Measurements from ENCODE around the gene ZER1. TPM values are rescaled to one million over a fixed set of nuclear protein-coding genes. Genes with fewer than 3 reads are reported as not detected.
"Not testable (repeated sequence)": the region's sequence is repeated elsewhere in the genome, so short reads cannot be mapped to it uniquely, and the experiment has no call there.

Gene ZER1
- polyA plus RNA-seq, 3 donors, result 29.1 to 32.2 (median 30.4) TPM

DNA sequence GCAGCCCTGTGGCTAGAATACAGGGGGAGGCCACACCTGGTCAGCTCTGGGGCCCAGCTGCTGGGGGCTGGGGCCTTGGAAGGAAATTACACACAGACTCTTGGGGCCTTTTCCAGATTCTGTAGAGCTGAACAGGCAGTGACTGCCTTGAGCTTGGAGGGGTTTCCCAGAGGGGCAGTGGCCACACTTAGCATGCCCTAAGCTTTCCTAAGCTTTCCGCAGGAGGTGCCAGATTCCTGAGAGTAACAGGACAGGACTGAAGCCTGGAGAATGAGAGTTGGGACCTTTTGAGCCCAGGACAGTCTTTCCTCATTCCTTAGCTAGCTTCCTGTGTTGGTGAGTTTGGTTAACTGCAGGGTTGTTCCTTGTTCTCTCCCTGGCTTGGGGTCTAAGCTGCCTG, 16.7 kb upstream of the ZER1 start:
- DNase-seq (ENCODE audit: low read depth in 3 of 3, low spot score in 2 of 3), result no peak

DNA sequence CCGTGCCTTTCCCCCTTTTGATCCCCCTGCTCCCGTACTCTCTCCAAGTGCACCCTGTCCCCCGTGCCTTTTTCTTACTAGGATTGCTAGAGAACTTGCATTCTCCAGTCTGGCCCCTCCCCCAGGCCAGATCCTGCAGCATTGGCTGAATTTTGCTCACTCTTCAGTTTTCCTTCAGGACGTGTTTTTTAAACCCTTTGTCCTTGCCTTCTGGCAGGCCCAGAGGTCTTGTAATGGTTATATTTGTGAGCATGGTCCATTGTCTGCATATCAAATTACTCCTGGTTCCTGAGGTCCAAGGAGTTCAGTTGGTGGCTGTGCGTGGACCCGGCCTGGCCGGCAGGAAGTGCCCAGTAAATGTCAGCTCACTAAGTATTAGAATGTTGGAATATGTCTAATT, 15.9 kb upstream of the ZER1 start:
- DNase-seq (ENCODE audit: low read depth in 3 of 3, low spot score in 2 of 3), result no peak

DNA sequence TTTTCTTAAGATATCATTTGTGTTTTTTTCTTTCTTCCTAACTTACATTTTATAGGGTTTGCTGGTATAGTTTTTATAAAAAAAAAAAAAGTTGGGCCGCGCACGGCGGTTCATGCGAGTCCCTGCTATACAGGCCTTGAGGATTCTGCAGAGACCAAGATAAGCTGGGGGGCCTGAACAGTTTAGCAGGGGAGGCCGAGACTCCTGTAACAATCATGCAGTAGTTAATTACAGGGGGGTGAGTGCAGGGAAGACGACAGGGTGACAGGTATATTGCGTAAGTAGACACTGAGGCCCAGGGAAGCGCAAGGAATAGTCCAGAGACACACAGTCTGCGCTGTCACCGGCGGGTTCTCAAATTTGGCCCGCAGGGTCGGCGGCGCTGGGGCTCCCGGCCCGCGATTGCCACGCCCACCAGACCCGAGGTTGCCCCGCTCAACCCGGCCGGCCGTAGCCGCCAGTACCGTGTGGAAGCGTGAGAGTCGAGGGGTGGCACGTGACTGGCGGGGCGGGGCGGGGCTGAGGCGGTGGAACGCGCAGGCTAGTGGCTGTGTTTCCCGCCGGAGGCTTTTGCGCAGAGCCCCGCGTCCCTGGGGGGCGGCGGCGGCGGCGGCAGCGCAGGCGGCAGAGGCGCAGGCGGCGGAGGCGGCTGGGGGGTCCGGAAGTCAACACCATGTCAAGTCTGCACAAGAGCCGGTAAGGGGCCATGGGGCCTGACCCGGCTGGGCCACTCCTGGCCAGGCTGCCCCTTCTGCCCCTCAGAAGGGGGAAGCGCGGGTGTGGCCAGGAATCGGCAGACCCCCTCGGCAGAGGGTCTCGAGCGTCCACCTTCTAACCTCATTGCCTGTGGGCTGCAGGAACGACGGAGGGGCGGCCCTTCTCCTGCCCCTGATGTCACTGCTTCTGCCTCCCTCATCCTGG, 15.2 kb upstream of the ZER1 start, which contains the start of gene TBC1D13:
TBC1D13 (plus strand) TSS at position 573 of the 921 bp plus-strand sequence; CDS start at position 674, 101 bp downstream.
- DNase-seq (ENCODE audit: low read depth in 3 of 3, low spot score in 2 of 3), result peak in 1 of 3 donors; percentile 51

DNA sequence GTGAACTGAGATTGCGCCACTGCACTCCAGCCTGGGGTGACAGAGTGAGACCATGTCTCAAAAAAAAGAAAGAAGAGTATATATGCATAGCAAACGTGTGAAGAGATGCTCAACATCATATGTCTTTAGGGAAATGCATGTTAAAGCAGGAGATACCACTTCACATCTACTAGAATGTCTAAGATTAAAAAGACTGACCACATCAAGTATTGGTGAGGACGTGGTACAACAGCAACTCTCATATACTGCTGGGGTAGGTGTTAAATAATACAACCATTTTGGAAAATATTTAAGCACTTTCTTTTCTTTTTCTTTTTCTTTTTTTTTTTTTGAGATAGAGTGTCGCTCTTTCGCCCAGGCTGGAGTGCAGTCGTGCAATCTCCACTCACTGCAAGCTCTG, 13.7 kb upstream of the ZER1 start:
- DNase-seq (ENCODE audit: low read depth in 3 of 3, low spot score in 2 of 3), result no peak

DNA sequence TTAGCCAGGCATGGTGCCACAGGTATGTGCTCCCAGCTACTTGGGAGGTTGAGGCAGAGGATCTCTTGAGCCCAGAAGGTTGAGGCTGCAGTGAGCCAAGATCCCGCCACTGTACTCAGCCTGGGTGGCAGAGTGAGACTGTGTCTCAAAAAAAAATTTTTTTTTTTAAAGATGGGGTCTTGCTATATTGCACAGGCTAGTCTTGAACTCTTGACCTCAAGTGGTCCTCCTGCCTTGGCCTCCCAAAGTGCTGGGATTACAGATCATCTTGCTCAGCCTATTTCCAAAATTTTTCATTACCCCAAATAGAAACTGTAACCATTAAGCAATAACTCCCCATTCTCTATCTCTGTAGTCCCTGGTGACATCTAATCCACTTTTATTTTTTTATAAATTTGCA, 10.9 kb upstream of the ZER1 start:
- DNase-seq (ENCODE audit: low read depth in 3 of 3, low spot score in 2 of 3), result no peak

DNA sequence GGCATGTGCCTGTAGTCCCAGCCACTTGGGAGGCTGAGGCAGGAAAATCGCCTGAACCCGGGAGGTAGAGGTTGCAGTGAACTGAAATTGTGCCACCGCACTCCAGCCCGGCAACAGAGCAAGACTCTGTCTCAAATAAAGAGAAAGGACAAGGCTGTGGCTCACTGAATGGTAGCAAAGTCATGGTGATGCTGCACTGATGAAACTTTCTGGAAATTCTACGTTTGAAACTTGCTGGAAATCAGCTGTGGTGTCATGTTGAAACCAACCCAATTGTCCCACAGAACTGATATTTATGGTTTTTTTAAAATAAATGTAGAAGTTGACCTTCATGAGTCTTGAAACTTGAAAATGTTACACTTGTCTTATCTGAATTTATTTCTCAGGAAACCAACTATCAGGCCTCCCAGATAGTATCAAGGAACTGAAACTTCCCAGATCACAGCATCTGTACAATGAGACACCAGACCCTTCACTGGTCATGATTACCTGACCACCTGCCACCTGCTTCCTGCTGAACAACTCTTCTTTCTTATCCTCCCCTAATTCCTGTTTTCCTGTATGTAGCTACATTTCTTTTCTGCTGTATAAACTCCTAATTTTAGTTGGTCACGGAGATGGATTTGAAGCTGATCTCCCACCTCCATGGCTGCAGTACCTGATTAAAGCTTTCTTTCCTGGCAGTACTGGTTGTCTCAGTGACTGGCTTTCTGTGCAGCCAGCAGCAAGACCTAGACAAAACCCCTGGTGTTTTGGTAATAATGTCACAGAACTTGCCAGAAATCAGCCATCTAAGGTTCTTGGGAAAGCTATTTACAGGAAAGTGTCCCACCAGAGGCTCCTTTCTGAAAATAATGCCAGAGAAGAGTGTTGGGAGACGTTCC, 9.7 kb upstream of the ZER1 start:
- DNase-seq (ENCODE audit: low read depth in 3 of 3, low spot score in 2 of 3), result no peak

DNA sequence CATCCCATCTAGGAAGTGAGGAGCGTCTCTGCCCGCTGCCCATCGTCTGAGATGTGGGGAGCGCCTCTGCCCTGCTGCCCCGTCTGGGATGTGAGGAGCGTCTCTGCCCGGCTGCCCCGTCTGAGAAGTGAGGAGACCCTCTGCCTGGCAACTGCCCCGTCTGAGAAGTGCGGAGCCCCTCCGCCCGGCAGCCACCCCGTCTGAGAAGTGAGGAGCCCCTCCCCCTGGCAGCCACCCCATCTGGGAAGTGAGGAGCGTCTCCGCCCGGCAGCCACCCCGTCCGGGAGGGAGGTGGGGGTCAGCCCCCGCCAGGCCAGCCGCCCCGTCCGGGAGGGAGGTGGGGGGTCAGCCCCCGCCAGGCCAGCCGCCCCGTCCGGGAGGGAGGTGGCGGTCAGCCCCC, 8.4 kb upstream of the ZER1 start:
- not testable (repeated sequence) for DNase-seq (ENCODE audit: low read depth in 3 of 3, low spot score in 2 of 3)

DNA sequence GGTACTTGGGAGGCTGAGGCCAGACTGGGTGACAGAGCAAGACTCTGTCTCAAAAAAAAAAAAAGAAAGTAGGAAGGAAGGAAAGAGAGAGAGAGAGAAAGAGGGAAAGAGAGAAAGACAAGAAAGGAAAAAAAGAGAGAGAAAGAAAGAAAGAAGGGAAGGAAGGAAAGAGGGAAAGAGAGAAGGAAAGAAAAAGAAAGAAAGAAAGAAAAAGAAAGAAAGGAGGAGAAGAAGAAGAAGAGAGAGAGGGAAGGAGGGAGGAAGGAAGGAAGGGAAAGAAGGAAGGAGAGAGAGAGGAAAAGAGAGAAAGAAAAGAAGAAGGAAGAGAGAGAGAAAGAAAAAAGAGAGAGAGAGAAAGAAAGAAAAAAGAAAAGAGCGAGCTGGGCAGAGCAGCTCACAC, 3.1 kb upstream of the ZER1 start:
- DNase-seq (ENCODE audit: low read depth in 3 of 3, low spot score in 2 of 3), result no peak

DNA sequence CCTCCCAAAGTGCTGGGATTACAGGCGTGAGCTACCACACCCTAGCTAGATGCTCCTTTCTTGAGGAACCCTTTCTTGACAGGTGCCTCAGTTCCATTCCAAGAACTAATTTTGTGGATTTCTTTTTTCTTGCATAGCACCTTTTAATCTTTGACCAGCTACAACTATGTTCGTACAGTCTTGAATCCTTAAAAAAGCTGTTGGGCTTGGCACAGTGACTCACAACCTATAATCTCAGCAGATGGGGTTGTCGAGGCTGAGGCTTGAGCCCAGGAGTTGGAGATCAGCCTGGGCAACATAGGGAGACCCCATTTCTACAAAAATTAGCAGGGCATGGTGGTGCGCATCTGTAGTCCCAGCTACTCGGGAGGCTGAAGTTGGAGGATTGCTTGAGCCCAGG, 1.3 kb upstream of the ZER1 start:
- DNase-seq (ENCODE audit: low read depth in 3 of 3, low spot score in 2 of 3), result no peak

DNA sequence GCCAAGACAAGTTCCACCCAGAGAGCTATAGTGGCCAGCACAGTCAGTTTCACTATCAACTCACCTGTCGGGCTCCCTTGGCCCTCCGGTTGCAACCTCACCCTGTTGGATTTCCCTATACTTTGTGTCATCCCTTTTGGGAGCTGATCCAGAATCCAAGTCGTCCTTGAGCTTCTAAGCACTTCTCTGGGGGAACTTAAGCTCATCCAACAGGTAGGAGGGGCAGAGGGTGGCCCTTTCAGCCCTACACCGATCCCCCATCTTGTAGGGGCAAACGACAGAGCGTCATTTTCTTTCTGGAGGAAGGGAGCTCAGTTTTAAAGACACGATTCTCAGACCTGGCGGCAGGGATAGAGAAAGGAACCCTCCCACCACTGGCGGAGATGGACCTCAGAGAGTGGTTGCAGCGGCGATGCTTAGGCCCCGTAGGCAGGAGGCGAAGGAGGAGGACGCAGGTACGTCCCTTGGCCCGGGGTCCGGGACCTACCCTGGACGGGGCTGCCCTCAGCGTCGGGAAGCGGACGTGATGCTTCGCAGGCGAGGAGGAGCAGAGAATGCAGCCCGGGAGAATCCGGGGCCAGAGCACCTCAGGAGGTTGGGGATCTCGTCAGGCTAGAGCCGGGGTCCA, 519 bp downstream of the ZER1 start:
- no peak for DNase-seq (ENCODE audit: low read depth in 3 of 3, low spot score in 2 of 3)

DNA sequence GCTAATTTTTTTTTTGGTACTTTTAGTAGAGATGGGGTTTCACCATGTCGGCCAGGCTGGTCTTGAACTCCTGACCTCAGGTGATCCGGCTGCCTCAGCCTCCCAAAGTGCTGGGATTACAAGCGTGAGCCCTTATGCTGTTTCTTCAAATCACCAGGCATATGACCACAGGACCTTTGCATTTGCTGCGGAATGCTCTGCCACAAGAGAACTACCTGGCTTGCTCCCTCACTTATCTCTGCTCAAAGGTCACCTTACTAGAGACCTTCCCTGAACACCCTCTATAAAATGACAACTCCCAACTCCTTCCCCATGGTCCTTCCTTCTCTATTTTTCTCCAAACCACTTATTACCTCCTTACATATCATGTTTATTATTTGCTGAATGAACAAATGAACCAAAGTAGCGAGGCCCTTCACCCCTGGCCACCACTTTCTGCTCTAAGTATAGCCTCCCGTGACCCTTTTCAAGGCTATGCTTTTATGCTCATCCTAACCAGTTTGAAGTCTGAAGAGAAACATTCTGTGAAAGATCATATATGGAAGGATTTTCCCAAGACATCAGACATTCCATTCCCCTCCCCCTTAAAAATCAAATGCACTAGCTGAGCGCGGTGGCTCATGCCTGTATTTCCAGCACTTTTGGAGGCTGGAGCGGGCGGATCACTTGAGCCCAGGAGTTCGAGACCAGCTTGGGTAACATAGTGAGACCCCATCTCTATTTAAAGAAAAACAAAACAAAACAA, 1.3 kb downstream of the ZER1 start:
- DNase-seq (ENCODE audit: low read depth in 3 of 3, low spot score in 2 of 3), result no peak

DNA sequence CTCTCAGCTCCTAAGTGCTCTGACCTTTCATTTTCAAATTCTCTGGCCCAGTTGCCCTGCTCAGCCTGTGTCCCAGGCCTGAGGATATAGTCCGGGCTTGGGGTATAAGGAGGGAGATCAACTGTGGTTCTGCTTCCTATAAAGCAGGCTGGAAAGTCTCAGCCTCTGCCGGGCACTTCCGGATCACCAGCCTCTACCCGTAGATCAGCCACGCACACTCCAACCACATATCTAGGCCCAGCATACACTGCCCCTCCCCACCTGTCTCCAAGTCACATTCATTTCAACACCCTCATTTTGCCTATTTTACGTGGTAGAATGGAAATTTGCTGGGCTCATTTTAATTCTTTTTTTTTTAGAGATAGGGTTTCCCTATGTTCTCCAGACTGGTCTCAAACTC, 3.1 kb downstream of the ZER1 start:
- no peak for DNase-seq (ENCODE audit: low read depth in 3 of 3, low spot score in 2 of 3)

DNA sequence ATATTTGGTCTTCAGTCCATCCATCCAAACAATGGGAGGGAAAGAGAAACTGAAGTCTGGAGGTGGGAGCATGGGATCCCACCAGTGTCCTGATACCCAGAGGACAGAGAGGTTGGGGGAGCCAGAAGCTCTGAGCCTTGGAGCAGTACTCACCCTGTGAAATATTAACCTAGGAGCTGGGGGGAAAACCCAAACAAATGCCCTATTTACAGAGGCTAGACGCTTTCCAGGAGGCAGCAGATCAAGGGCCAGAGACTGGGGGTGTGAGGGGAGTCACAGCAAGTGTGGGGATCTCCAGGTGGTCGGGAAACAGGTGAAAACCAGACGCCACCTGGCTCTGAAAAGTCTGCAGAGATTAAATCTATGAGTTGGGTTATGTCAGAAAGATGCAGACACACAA, 6.2 kb downstream of the ZER1 start:
- no peak for DNase-seq (ENCODE audit: low read depth in 3 of 3, low spot score in 2 of 3)

DNA sequence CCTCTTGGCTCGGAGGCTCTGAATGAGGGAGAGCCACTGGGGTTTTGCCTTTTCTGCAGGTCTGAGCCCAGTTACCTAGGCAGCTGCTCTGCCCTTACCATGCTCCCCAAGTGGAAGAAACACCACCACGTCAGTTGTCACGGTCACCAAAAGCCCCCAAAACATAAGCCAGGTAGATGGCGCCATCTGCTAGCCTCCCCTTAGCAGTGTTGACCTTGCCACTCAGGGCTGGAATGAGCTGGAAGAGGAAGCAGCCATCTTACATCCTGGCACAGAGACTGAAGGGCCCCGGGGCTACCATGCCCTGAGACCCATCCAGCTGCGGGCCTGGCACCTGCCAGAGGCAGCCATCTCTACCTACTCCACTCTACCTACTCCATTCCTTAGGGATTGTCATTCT, 7.4 kb downstream of the ZER1 start:
- DNase-seq (ENCODE audit: low read depth in 3 of 3, low spot score in 2 of 3), result no peak

DNA sequence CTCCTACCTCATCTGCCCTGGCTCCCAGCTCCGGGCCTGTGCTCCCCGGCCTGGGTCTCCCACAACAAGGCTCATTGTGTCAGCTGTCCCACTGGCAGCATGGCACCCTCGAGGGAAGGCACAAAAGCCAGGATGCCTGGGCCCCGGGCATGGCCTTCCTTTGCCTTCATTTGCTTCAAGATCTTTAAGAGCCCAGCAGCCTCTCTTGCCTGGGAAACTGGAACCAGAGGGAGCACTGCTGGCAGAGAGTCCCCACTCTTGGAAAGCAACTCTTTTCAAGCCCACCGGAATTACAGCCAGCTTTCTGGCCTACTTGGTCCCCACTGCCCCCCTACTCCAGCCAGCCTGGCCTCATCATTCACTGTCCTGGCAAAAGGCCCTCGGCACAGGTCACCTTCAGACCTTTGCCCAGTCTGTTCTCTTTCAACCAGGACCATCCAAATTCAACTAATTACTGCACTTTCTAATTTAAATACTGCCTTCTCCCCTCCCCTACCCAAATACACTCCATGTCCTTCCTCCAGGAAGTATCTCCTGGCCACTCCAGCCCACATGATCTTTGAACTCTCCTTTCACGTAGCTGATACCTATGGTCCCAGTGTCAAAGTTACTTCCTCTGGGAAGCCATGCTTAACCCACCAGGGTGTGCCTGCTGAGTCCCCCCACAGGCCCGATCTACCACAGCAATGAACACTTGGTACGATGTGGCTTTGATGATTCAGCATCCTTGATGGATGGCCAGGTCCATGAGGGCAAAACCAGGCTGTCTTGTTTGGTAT, 8.9 kb downstream of the ZER1 start:
- no peak for DNase-seq (ENCODE audit: low read depth in 3 of 3, low spot score in 2 of 3)

DNA sequence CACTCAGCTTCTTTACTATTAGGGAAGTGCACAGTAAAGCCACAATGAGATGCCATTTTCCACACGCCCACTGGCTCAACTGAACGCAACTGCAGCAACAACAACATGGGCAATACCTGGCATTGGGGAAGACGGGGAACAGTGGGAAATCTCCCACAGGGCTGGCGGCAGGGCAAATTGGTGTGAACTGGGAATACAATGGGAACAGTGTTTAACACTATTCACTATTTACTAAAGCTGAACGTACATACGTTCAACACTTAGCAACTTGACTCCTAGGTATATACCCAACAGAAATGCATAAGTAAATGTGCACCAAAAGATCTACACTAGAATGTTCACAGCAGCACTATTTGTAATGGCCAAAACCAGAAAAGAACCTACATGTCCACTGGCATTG, 14.1 kb downstream of the ZER1 start:
- DNase-seq (ENCODE audit: low read depth in 3 of 3, low spot score in 2 of 3), result no peak

DNA sequence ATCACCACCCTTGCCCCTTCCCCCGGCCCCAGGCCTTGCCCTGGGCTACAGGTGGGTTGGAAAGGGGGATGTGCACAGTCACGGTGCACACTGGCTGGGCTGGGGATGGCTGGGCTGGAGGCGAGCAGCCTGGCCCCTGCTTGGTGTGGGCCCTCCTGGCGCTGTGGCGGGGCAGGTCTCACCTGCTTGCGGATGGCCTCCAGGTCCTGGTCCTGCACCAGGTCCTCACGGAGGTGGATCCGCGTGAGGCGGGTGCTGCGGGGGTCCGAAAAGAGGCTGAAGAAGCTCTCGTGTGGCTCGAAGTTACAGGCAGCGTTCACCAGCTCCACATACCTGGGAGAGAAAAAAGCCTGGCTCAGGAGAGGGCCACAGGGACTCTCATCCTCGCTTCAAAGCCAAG, 18.1 kb downstream of the ZER1 start:
- no peak for DNase-seq (ENCODE audit: low read depth in 3 of 3, low spot score in 2 of 3)

DNA sequence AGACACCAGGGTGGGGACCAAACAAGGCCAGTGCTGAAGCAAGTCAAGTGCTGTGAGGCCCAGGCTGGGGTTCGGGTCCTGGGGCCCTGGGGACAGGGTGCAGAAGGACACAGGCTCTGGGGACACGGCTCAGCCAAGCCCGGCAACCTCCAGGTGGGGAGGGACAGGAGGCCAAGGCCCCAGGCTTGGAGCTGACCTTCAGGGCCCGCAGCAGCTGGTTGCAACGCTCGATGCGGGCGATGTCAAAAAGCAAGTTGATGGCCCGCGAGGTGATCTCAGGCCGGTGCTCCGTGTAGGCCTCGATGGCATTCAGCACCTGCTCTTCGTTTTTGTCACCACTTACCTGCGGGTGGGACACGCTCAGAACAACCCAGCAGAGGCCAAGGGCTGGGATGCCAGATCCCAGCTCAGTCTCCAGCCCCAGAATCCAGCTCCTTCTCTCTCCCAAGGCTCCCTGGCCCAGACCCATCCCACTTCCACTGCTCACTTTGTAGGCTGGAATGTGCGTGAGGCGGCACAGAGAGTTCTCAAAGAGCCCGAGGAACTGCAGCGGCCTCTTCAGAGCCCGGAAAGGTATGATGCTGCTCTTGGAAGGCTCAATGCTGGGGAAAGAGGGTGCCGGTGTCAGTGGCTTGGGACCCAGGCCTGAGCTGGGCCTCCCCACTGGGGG, 20.7 kb downstream of the ZER1 start:
- no peak for DNase-seq (ENCODE audit: low read depth in 3 of 3, low spot score in 2 of 3)

DNA sequence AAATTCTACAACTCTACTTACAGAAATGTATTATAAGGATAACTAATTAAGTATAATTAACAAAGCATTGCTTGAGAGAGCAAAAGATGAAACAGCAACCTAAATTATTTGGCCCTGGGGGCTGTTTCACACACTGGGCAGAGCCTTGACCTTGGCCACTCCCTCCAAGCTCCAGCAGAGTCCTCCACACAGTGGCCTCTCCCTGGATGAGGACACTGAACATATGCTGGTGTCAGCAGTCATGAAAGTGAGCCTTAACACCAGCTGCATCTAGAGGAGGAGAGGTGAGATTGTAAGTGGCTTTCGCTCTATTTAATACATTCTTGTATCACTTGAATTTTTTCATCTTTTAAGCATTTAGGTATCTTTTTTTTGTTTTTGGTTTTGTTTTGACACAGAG, 24.5 kb downstream of the ZER1 start:
- DNase-seq (ENCODE audit: low read depth in 3 of 3, low spot score in 2 of 3), result no peak

Measured in right renal cortex interstitium (tissue), 3 donors.